ENCODE data around the gene PLXNA4.

PLXNA4 gene

GRCh38 chr7:132190683-132191082, 385.6 kb downstream of the PLXNA4 start:
- FAIRE-seq (no peak), DNase-seq (ENCODE audit: insufficient read length) (no peak)

GRCh38 chr7:132189881-132190280, 386.4 kb downstream of the PLXNA4 start:
- no peak for DNase-seq (ENCODE audit: insufficient read length)
- TF ChIP-seq POLR2A (IDR thresholded peaks at IDR 0.05; ENCODE audit: low read depth, low read length): no peak
- TF ChIP-seq TAF1 (IDR thresholded peaks at IDR 0.05; ENCODE audit: borderline replicate concordance, low read depth, low read length): no peak
- FAIRE-seq: no peak

More at GRCh38 chr7:132190683-132191082, 385.6 kb downstream of the PLXNA4 start:
- TF ChIP-seq POLR2A (IDR thresholded peaks at IDR 0.05; ENCODE audit: low read depth, low read length): no peak
- TF ChIP-seq POLR2AphosphoS5 (IDR thresholded peaks at IDR 0.05; ENCODE audit: low read depth, low read length): no peak
- TF ChIP-seq TAF1 (IDR thresholded peaks at IDR 0.05; ENCODE audit: borderline replicate concordance, low read depth, low read length): no peak

GRCh38 chr7:132187869-132188789, 388.1 kb downstream of the PLXNA4 start:
- no peak for TF ChIP-seq TAF1 (IDR thresholded peaks at IDR 0.05; ENCODE audit: borderline replicate concordance, low read depth, low read length)
- no peak for FAIRE-seq
- DNase-seq (ENCODE audit: insufficient read length): no peak

- no peak for FAIRE-seq
- TF ChIP-seq POLR2A (IDR thresholded peaks at IDR 0.05; ENCODE audit: low read depth, low read length) (no peak), POLR2AphosphoS5 (IDR thresholded peaks at IDR 0.05; ENCODE audit: low read depth, low read length) (no peak), TAF1 (IDR thresholded peaks at IDR 0.05; ENCODE audit: borderline replicate concordance, low read depth, low read length) (no peak)
- DNase-seq (ENCODE audit: insufficient read length): no peak
These were observed 388.9 kb downstream of the PLXNA4 start for GRCh38 chr7:132187391-132187790.

- DNase-seq (ENCODE audit: insufficient read length): no peak
- no peak for TF ChIP-seq POLR2AphosphoS5 (IDR thresholded peaks at IDR 0.05; ENCODE audit: low read depth, low read length)
- TF ChIP-seq POLR2A (IDR thresholded peaks at IDR 0.05; ENCODE audit: low read depth, low read length): no peak
- FAIRE-seq: no peak
These were observed 391.1 kb downstream of the PLXNA4 start for GRCh38 chr7:132185150-132185549.

GRCh38 chr7:132183781-132184380, 392.4 kb downstream of the PLXNA4 start:
- TF ChIP-seq POLR2AphosphoS5 (IDR thresholded peaks at IDR 0.05; ENCODE audit: low read depth, low read length) (no peak), POLR2A (IDR thresholded peaks at IDR 0.05; ENCODE audit: low read depth, low read length) (no peak), TAF1 (IDR thresholded peaks at IDR 0.05; ENCODE audit: borderline replicate concordance, low read depth, low read length) (no peak)
- DNase-seq (ENCODE audit: insufficient read length) (no peak), FAIRE-seq (no peak)

GRCh38 chr7:132182992-132183391, 393.3 kb downstream of the PLXNA4 start:
- FAIRE-seq (no peak), DNase-seq (ENCODE audit: insufficient read length) (no peak)
- TF ChIP-seq POLR2A (IDR thresholded peaks at IDR 0.05; ENCODE audit: low read depth, low read length) (no peak), POLR2AphosphoS5 (IDR thresholded peaks at IDR 0.05; ENCODE audit: low read depth, low read length) (no peak), TAF1 (IDR thresholded peaks at IDR 0.05; ENCODE audit: borderline replicate concordance, low read depth, low read length) (no peak)

GRCh38 chr7:132181946-132182685, 394.2 kb downstream of the PLXNA4 start:
- FAIRE-seq: no peak
- no peak for DNase-seq (ENCODE audit: insufficient read length)
- TF ChIP-seq TAF1 (IDR thresholded peaks at IDR 0.05; ENCODE audit: borderline replicate concordance, low read depth, low read length): no peak
- no peak for TF ChIP-seq POLR2AphosphoS5 (IDR thresholded peaks at IDR 0.05; ENCODE audit: low read depth, low read length)
- no peak for TF ChIP-seq POLR2A (IDR thresholded peaks at IDR 0.05; ENCODE audit: low read depth, low read length)

GRCh38 chr7:132181371-132181770, 394.9 kb downstream of the PLXNA4 start:
- no peak for FAIRE-seq
- TF ChIP-seq TAF1 (IDR thresholded peaks at IDR 0.05; ENCODE audit: borderline replicate concordance, low read depth, low read length): no peak
- TF ChIP-seq POLR2AphosphoS5 (IDR thresholded peaks at IDR 0.05; ENCODE audit: low read depth, low read length): no peak
- TF ChIP-seq POLR2A (IDR thresholded peaks at IDR 0.05; ENCODE audit: low read depth, low read length): no peak
- no peak for DNase-seq (ENCODE audit: insufficient read length)

- TF ChIP-seq POLR2AphosphoS5 (IDR thresholded peaks at IDR 0.05; ENCODE audit: low read depth, low read length): no peak
- no peak for TF ChIP-seq TAF1 (IDR thresholded peaks at IDR 0.05; ENCODE audit: borderline replicate concordance, low read depth, low read length)
- TF ChIP-seq POLR2A (IDR thresholded peaks at IDR 0.05; ENCODE audit: low read depth, low read length): no peak
These were observed 395.8 kb downstream of the PLXNA4 start for GRCh38 chr7:132180481-132180880.

GRCh38 chr7:132179681-132180080, 396.6 kb downstream of the PLXNA4 start:
- no peak for FAIRE-seq

More at GRCh38 chr7:132180481-132180880, 395.8 kb downstream of the PLXNA4 start:
- FAIRE-seq (no peak), DNase-seq (ENCODE audit: insufficient read length) (no peak)

More at GRCh38 chr7:132179681-132180080, 396.6 kb downstream of the PLXNA4 start:
- no peak for TF ChIP-seq POLR2A (IDR thresholded peaks at IDR 0.05; ENCODE audit: low read depth, low read length)
- no peak for TF ChIP-seq POLR2AphosphoS5 (IDR thresholded peaks at IDR 0.05; ENCODE audit: low read depth, low read length)
- no peak for TF ChIP-seq TAF1 (IDR thresholded peaks at IDR 0.05; ENCODE audit: borderline replicate concordance, low read depth, low read length)
- no peak for DNase-seq (ENCODE audit: insufficient read length)

Measured in GM12892 (cell line).